Posterior cingulate gyrus (tissue), 11 donors: ENCODE data around the gene TIMM10B.
"Not testable (repeated sequence)": the region's sequence is repeated elsewhere in the genome, so short reads cannot be mapped to it uniquely, and the experiment has no call there.

Experiments
- DNase-seq, 10 donors: peaks; one replicate each; pipeline versions ENCODE4 v3.0.0 to v3.0.0-alpha.2; 2020 to 2021; ENCODE audit warnings: mixed read lengths in 3 of 10
- intact Hi-C: fragments of 100-400 bp; cut with DNase I; formaldehyde crosslinking; loops from one replicate; pipeline ENCODE4 v1.15.1; 2023

Gene TIMM10B

GRCh38 chr11:6497069-6497839, 16.0 kb downstream of the TIMM10B start, which contains the start of gene DNHD1:
DNHD1 (plus strand) TSS chr11:6497280; CDS start chr11:6498216, 936 bp downstream.
- intact Hi-C loops: no loop called here
- peak in 2 of 10 donors; percentile 71 to 82 for DNase-seq

GRCh38 chr11:6498121-6498520, 16.8 kb downstream of the TIMM10B start:
- peak in 8 of 10 donors; percentile 35 to 92 (median 65) for DNase-seq
- intact Hi-C loops: no loop called here

GRCh38 chr11:6498544-6498943, 17.2 kb downstream of the TIMM10B start:
- DNase-seq: peak in 2 of 10 donors; percentile 69 to 80
- intact Hi-C loops: no loop called here

DNA sequence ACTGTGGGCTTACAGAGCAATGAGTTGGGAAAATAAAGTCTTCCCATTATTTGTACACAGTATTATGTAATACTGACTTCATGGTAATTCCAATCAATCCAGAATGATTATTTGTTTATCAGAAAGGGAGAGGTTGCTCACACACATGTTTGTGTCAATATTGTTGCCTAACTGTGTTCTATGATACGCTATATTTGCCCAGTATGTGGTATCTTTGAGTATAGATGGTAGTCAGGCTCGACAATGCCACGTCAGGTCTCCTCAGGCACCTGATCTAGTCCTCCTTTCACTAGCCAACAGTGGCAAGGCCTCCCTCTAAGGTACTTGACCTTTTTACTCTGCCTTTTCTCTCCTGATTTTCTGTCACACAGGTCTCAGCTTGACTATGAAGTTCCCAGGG, 21.1 kb downstream of the TIMM10B start:
- intact Hi-C loops: loop anchor here (10.0 kb wide), 1 partner anchor 118 kb away; no protein-coding TSS in a partner anchor
- DNase-seq: no peak

GRCh38 chr11:6504166-6504565, 22.9 kb downstream of the TIMM10B start:
- no peak for DNase-seq
- intact Hi-C loops: loop anchor here (10.0 kb wide), 1 partner anchor 119 kb away; no protein-coding TSS in a partner anchor

DNA sequence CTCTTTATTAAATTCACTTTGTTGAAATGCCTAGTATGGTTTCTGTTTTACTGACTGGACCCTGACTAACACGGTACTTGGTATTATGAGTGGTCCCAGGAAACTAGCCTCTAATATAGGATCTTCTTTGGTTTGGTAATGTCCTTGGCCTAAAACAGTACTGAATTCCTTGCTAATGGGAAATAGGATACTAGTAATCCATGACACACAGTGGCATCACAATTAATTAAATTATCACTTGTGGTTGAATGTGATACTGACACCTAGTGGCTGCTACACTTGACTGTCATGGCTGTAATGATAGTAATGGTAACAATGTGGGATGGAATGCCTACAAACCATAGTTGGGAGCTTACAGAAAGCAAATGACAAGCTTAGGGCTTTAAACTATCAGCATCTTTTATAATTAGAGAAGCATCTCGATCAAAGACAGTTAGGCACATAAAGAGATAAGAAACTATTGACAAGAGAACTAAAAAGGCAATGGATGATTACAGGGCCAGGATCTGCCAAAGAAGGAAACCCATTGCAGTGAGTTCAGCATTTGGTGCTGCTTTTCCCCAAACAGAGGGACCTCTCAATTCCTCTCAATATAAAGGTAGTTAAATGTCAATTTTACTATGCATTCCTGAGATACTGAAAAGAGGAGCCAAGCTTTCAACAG, 24.4 kb downstream of the TIMM10B start:
- DNase-seq: no peak
- intact Hi-C loops: loop anchor here (10.0 kb wide), 1 partner anchor 121 kb away; no protein-coding TSS in a partner anchor

DNA sequence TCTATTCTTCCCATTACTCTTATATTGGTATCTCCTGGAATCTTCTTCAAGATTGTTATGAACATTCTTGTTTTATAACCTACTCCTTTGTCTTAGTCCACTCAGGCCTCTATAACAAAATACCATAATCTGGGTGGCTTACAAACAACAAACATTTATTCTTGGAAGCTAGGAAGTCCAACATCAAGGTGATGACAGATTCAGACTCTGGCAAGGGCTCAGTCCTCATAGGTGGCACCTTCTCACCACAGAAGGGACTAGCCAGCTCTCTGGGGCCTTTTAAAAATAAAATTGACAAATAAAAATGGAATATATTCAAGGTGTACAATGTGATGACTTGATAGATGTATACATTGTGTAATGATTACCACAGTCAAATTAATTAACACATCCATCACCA, 35.6 kb downstream of the TIMM10B start:
- intact Hi-C loops: no loop called here
- DNase-seq: no peak

DNA sequence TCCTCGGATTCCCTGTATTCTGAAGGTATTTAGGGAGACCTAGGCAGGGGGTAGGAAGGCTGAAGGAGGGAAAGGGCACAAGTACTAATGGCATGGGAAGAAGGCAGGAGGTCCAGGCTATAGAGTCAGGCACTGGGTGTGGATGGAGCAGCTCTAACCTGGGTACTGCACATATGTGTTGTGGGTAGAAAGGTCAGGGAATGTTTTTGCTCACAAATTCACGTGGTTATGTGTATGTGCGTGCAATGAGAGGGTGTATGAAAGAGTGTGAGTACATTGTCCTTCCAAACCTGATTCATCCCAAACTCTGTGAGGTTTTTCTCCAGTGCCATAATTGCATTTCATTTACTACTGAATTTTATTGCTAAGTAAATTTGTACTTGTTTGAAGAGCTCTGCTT, 39.0 kb downstream of the TIMM10B start:
- DNase-seq: no peak
- intact Hi-C loops: no loop called here

DNA sequence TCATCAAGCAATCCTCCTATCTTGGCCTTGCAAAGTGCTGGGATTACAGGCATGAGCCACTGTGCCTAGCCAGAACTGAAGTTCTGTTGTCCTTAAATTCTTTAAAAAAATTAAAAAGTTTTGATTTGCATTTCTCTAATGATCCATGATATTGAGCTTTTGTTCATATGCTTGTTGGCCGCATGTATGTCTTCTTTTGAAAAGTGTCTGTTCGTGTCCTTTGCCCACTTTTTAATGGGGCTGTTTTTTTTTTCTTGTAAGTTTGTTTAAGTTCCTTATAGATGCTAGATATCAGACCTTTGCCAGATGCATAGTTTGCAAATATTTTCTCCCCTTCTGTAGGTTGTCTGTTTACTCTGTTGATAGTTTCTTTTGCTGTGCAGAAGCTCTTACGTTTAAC, 40.6 kb downstream of the TIMM10B start:
- DNase-seq, intact Hi-C loops: not testable (repeated sequence)

DNA sequence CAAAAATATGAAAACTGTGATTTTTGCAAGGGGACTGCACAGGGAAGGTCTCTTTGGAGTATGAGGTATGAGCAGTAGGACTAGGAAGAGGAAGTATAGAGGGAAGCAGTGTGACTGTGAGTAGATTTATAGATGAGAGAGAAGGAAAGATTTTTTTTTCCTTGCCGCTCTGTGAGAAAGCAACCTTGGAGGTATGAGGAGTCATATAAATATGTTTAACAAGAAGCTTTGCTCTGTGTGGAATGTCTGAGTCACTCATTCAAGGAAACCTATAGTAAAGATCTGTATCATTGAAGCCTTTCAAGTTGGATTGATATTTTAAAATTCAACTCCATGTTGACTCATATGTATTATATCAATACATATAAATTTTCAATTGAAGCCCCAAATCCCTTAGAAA, 42.0 kb downstream of the TIMM10B start:
- DNase-seq: no peak
- intact Hi-C loops: no loop called here

- intact Hi-C loops: no loop called here
- DNase-seq: no peak
Measured at GRCh38 chr11:6526411-6527135, 45.3 kb downstream of the TIMM10B start.

DNA sequence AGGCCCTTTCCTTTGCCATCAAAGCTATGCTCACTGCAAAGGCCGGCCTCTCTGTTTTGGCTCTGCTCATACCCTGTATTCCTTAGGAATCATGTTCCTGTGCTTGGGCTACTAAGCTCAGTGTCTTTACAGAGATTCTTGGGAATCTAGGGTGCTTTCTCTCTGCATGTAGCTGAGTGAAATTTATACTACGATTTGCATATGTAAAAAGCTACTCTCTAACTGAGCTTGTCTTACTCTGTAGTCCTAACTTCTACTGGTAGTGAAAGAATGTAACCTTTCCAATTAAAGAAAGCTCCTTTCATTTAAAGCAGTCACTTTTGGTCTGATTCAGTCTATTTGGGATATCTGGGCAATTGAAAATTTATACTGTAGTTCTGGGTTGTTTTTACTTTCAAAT, 48.0 kb downstream of the TIMM10B start:
- intact Hi-C loops: no loop called here
- no peak for DNase-seq

GRCh38 chr11:6530848-6531247, 49.5 kb downstream of the TIMM10B start:
- no peak for DNase-seq
- intact Hi-C loops: loop anchor here (1.0 to 5.0 kb wide), 4 partner anchors 46 to 152 kb away; partner anchors contain the start of genes ILK, MRPL17, RRP8 and TPP1

- intact Hi-C loops: loop anchor here (1.0 to 5.0 kb wide), 4 partner anchors 46 to 152 kb away; partner anchors contain the start of genes ILK, MRPL17, RRP8 and TPP1
- no peak for DNase-seq
Measured at GRCh38 chr11:6531267-6531752, 50.0 kb downstream of the TIMM10B start.
